ENCODE data around the gene RHBDL2.
"Not testable (repeated sequence)": the region's sequence is repeated elsewhere in the genome, so short reads cannot be mapped to it uniquely, and the experiment has no call there.

Gene RHBDL2

DNA sequence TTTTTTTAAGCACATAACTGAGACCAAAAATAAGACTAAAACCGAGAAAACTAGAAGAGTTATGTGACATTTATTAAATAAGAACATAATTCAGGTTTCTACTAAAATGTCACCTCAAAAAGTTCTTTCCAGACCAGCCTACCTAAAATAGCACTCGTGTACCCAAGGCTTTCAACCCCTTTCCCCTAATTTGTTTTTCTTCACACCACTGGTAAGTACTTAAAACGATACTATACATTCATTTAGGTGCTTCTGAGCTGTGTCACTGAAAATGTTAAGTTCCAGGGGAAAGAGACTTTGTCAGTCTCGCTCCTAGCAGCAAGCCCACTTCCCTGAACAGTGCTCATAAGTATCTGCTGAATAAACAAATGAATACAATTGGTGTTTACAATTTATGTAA lies 88.8 kb downstream of the RHBDL2 start:
- H4K20me1 ChIP-seq (ENCODE audit: insufficient read depth), result no peaks in the 10 kb centered on the region
- no peak overlapping the region for H3K27ac ChIP-seq
- no peak overlapping the region for H3K4me3 ChIP-seq (IDR thresholded peaks at IDR 0.05; ENCODE audit: insufficient read depth, low read depth, low read length)
- no peak overlapping the region for H2AFZ ChIP-seq (ENCODE audit: low read depth)
- H3K4me2 ChIP-seq, result no peak overlapping the region
- H3K9ac ChIP-seq, result no peak overlapping the region
- H3K27me3 ChIP-seq (ENCODE audit: insufficient read depth, low read depth), result no peaks in the 10 kb centered on the region
- no peaks in the 10 kb centered on the region for H3K36me3 ChIP-seq (ENCODE audit: insufficient read depth)
- peaks cover 6% of the 10 kb centered on the region for H3K4me1 ChIP-seq (ENCODE audit: low read depth, poor library complexity, severe bottlenecking)
- TF ChIP-seq CTCF (conservative IDR thresholded peaks at IDR 0.05; ENCODE audit: low read depth, low read length), result no peak
- 0 out of 2 replicates have a peak, but pooled peaks cover 6% of the 10 kb centered on the region for H3K79me2 ChIP-seq (ENCODE audit: insufficient read depth, low read depth)

DNA sequence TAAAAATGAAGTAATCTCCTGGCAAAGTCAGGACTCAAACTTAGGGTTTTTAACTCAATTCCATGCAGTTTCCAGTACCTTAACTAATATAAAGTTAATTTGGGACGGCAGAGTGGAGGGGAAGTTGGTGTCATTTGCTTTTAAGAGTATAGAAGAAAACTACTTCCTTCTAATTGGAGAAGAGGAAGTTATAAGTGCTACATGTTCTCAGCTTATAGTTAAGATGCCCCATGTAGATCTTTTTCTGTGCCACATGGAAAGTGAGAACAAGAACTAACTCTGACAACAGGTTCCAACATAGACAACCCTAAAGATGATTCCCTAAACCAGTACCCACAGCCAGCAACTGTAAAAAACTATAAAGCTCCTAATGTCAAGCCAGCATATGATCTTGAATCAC lies 93.6 kb downstream of the RHBDL2 start:
- H3K4me2 ChIP-seq, result no peak overlapping the region
- no peak overlapping the region for H3K4me3 ChIP-seq (IDR thresholded peaks at IDR 0.05; ENCODE audit: insufficient read depth, low read depth, low read length)
- no peak overlapping the region for H3K27ac ChIP-seq
- no peak for TF ChIP-seq CTCF (conservative IDR thresholded peaks at IDR 0.05; ENCODE audit: low read depth, low read length)
- no peaks in the 10 kb centered on the region for H3K4me1 ChIP-seq (ENCODE audit: low read depth, poor library complexity, severe bottlenecking)
- H4K20me1 ChIP-seq (ENCODE audit: insufficient read depth), result no peaks in the 10 kb centered on the region
- H3K9ac ChIP-seq, result no peak overlapping the region
- H3K27me3 ChIP-seq (ENCODE audit: insufficient read depth, low read depth), result no peaks in the 10 kb centered on the region
- H3K36me3 ChIP-seq (ENCODE audit: insufficient read depth), result no peaks in the 10 kb centered on the region
- H2AFZ ChIP-seq (ENCODE audit: low read depth), result no peak overlapping the region
- H3K79me2 ChIP-seq (ENCODE audit: insufficient read depth, low read depth), result no peaks in the 10 kb centered on the region

GRCh38 chr1:38846210-38846609 lies 95.4 kb downstream of the RHBDL2 start:
- no peak for TF ChIP-seq CTCF (conservative IDR thresholded peaks at IDR 0.05; ENCODE audit: low read depth, low read length)
- Histone ChIP-seq H3K27me3 (ENCODE audit: insufficient read depth, low read depth) (no peaks in the 10 kb centered on the region), H3K9ac (no peak overlapping the region), H3K36me3 (ENCODE audit: insufficient read depth) (no peaks in the 10 kb centered on the region), H3K4me3 (IDR thresholded peaks at IDR 0.05; ENCODE audit: insufficient read depth, low read depth, low read length) (no peak overlapping the region), H2AFZ (ENCODE audit: low read depth) (no peak overlapping the region), H3K4me2 (no peak overlapping the region), H4K20me1 (ENCODE audit: insufficient read depth) (no peaks in the 10 kb centered on the region), H3K79me2 (ENCODE audit: insufficient read depth, low read depth) (no peaks in the 10 kb centered on the region), H3K4me1 (ENCODE audit: low read depth, poor library complexity, severe bottlenecking) (no peaks in the 10 kb centered on the region), H3K27ac (no peak overlapping the region)

DNA sequence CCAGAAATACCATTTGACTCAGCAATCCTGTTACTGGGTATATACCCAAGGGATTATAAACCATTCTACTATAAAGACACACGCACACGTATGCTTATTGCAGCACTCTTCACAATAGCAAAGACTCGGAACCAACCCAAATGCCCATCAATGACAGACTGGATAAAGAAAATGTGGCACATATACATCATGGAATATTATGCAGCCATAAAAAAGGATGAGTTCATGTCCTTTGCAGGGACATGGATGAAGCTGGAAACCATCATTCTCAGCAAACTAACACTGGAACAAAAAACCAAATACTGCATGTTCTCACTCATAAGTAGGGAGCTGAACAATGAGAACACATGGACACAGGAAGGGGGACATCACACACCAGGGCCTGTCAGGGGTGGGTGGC lies 96.5 kb downstream of the RHBDL2 start:
- H3K27me3 ChIP-seq (ENCODE audit: insufficient read depth, low read depth); H3K79me2 ChIP-seq (ENCODE audit: insufficient read depth, low read depth); H4K20me1 ChIP-seq (ENCODE audit: insufficient read depth); H3K27ac ChIP-seq; H3K36me3 ChIP-seq (ENCODE audit: insufficient read depth); H3K4me1 ChIP-seq (ENCODE audit: low read depth, poor library complexity, severe bottlenecking); H2AFZ ChIP-seq (ENCODE audit: low read depth); H3K4me3 ChIP-seq (IDR thresholded peaks at IDR 0.05; ENCODE audit: insufficient read depth, low read depth, low read length); H3K4me2 ChIP-seq; H3K9ac ChIP-seq: not testable (repeated sequence)

GRCh38 chr1:38840281-38840680 lies 101.3 kb downstream of the RHBDL2 start:
- no peak for TF ChIP-seq CTCF (conservative IDR thresholded peaks at IDR 0.05; ENCODE audit: low read depth, low read length)
- H4K20me1 ChIP-seq (ENCODE audit: insufficient read depth), result no peaks in the 10 kb centered on the region
- no peak overlapping the region for H2AFZ ChIP-seq (ENCODE audit: low read depth)
- H3K4me2 ChIP-seq, result no peak overlapping the region
- no peaks in the 10 kb centered on the region for H3K4me1 ChIP-seq (ENCODE audit: low read depth, poor library complexity, severe bottlenecking)
- no peak overlapping the region for H3K4me3 ChIP-seq (IDR thresholded peaks at IDR 0.05; ENCODE audit: insufficient read depth, low read depth, low read length)
- H3K27ac ChIP-seq, result no peak overlapping the region
- H3K36me3 ChIP-seq (ENCODE audit: insufficient read depth), result no peaks in the 10 kb centered on the region
- no peak overlapping the region for H3K9ac ChIP-seq
- H3K27me3 ChIP-seq (ENCODE audit: insufficient read depth, low read depth), result no peaks in the 10 kb centered on the region
- H3K79me2 ChIP-seq (ENCODE audit: insufficient read depth, low read depth), result no peaks in the 10 kb centered on the region

All from KMS-11 (cell line).